WTC11 (cell line): ENCODE data around the gene TMEM119.

ENCODE experiments used
- ATF2 ChIP-seq: sonication (generic); formaldehyde crosslinking; IDR thresholded peaks from 2 replicates; pipeline ENCODE4 v1.8.1; 2022; ENCODE audit warnings: low read depth, missing genetic modification reagents, borderline replicate concordance
- ATF3 ChIP-seq: sonication (generic); formaldehyde crosslinking; conservative IDR thresholded peaks from 2 replicates; pipeline ENCODE4 v1.8.1; 2022; ENCODE audit warnings: mild to moderate bottlenecking, missing genetic modification reagents
- CTCF ChIP-seq: fragments of 200-600 bp; IDR thresholded peaks from 2 replicates; pipeline ENCODE4 v1.8.0; 2022; ENCODE audit warnings: antibody characterized with exemption
- NFYB ChIP-seq: sonication (generic); formaldehyde crosslinking; conservative IDR thresholded peaks from 2 replicates; pipeline ENCODE4 v1.8.0; 2022; ENCODE audit warnings: low read depth, missing genetic modification reagents
- SMAD3 ChIP-seq: sonication (generic); formaldehyde crosslinking; IDR thresholded peaks from 2 replicates; pipeline ENCODE4 v1.8.0; 2022; ENCODE audit warnings: missing genetic modification reagents, mild to moderate bottlenecking, borderline replicate concordance

- no peak for TF ChIP-seq SMAD3
- no peak for TF ChIP-seq ATF2
- no peak for TF ChIP-seq NFYB (CRISPR knock-in tag)
- no peak for TF ChIP-seq CTCF
- no peak for TF ChIP-seq ATF3 (CRISPR knock-in tag)
Measured at GRCh38 chr12:108589028-108589839, 8.7 kb downstream of the TMEM119 start.
